ENCODE measurements around the gene CCL18. TPM values are rescaled to one million over a fixed set of nuclear protein-coding genes. Genes with fewer than 3 reads are reported as not detected.
"Not testable (repeated sequence)": the region's sequence is repeated elsewhere in the genome, so short reads cannot be mapped to it uniquely, and the experiment has no call there.

CCL18 gene
- total RNA-seq, 1 donor from 2014 or later: 146 TPM

DNA sequence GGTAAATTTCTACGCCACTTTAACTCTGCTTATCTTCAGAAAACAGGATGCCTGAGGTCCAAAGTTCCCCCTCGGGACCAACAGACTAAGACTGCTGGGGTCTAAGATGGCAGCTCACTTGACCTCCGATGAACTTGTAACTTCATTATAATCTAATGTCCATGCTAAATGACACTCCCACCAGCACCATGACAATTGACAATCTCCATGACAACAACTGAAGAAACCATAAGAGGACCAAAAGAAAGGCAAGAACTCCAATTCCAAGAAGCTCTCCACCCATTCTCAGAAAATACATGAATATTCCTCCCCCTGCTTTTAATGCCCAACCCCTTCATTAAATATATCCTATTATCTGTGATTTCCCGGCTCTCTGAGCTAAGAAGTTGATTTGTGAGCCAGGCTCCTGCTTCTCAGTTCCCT lies 47.0 kb downstream of the CCL18 start:
- H3K4me3 ChIP-seq: no peak overlapping the region
- H3K4me1 ChIP-seq: peaks cover 10% of the 10 kb centered on the region
- DNase-seq (no peak), ATAC-seq (no peak)
- H3K9me3 ChIP-seq: no peaks in the 10 kb centered on the region
- intact Hi-C loops (cut with DNase I): no loop called here
- TF ChIP-seq, protein P1, sequence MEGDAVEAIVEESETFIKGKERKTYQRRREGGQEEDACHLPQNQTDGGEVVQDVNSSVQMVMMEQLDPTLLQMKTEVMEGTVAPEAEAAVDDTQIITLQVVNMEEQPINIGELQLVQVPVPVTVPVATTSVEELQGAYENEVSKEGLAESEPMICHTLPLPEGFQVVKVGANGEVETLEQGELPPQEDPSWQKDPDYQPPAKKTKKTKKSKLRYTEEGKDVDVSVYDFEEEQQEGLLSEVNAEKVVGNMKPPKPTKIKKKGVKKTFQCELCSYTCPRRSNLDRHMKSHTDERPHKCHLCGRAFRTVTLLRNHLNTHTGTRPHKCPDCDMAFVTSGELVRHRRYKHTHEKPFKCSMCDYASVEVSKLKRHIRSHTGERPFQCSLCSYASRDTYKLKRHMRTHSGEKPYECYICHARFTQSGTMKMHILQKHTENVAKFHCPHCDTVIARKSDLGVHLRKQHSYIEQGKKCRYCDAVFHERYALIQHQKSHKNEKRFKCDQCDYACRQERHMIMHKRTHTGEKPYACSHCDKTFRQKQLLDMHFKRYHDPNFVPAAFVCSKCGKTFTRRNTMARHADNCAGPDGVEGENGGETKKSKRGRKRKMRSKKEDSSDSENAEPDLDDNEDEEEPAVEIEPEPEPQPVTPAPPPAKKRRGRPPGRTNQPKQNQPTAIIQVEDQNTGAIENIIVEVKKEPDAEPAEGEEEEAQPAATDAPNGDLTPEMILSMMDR (IDR thresholded peaks at IDR 0.05): no peak
- H3K27me3 ChIP-seq (ENCODE audit: low read depth): no peaks in the 10 kb centered on the region
- H3K36me3 ChIP-seq: no peaks in the 10 kb centered on the region
- no peak overlapping the region for H3K27ac ChIP-seq

DNA sequence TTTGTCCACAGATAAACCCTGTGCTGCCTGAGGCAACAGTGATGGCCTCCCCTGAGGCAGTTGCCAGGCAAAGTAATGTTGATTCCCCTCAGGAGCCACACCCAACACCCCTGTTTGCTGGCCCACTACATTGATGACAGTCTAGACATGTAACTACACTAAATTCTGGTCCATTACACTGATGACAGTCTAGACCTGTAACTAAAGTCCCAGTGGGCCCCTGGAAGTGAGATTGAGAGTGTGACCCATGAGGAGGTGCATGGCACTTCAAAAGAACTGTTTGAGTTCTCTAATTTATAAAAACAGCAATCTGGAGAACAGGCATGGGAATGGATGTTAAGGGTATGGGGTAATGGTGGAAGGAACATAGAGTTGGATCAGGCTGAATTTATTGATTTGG lies 48.5 kb downstream of the CCL18 start:
- H3K27ac ChIP-seq: no peak overlapping the region
- TF ChIP-seq, protein P1 (IDR thresholded peaks at IDR 0.05): no peak
- peaks cover 5% of the 10 kb centered on the region for H3K4me1 ChIP-seq
- H3K27me3 ChIP-seq (ENCODE audit: low read depth): no peaks in the 10 kb centered on the region
- intact Hi-C loops (cut with DNase I): no loop called here
- H3K36me3 ChIP-seq: no peaks in the 10 kb centered on the region
- no peak overlapping the region for H3K4me3 ChIP-seq
- no peak for ATAC-seq
- H3K9me3 ChIP-seq: no peaks in the 10 kb centered on the region
- no peak for DNase-seq

DNA sequence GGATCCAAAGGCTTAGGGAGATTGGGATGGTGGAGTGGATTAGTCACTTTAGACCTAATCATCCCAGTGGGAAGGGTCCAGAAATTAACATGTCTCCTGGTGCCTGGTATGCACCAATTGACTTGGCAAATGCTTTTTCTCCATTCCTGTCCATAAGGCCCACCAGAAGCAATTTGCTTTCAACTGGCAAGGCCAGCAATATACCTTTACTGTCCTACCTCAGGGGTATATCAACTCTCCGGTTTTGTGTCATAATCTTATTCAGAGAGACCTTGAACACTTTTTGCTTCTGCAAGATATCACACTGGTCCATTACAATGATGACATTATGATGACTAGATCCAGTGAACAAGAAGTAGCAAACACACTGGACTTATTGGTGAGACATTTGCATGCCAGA lies 49.1 kb downstream of the CCL18 start:
- DNase-seq; H3K27ac ChIP-seq; H3K9me3 ChIP-seq; H3K36me3 ChIP-seq; H3K4me1 ChIP-seq; intact Hi-C loops (cut with DNase I); H3K4me3 ChIP-seq; ATAC-seq; H3K27me3 ChIP-seq (ENCODE audit: low read depth): not testable (repeated sequence)

DNA sequence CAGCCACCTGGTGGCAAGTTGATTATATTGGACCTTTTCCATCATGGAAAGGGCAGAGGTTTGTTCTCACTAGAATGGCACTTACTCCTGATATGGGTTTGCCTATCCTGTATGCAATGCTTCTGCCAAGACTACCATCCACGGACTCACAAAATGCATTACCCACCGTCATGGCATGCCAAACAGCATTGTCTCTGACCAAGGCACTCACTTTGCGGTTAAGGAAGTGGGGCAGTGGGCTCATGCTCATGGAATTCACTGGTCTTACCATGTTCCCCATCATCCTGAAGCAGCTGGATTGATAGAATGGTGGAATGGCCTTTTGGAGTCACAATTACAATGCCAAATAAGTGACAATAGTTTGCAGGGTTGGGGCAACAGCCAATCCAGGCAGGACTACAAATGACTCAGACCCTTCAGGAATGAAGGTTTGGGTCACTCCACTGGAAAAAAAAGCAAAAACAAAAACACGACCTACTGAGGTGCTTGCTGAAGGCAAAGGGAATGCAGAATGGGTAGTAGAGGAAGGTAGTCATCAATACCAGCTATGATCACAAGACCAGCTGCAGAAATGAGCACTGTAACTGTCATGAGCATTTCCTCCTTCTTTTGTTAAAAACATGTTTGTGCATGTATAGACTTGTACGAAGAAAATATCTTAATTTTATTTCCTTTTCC lies 51.0 kb downstream of the CCL18 start:
- intact Hi-C loops (cut with DNase I); ATAC-seq; H3K4me1 ChIP-seq; H3K27me3 ChIP-seq (ENCODE audit: low read depth); H3K27ac ChIP-seq; DNase-seq; H3K36me3 ChIP-seq; H3K4me3 ChIP-seq; H3K9me3 ChIP-seq: not testable (repeated sequence)

DNA sequence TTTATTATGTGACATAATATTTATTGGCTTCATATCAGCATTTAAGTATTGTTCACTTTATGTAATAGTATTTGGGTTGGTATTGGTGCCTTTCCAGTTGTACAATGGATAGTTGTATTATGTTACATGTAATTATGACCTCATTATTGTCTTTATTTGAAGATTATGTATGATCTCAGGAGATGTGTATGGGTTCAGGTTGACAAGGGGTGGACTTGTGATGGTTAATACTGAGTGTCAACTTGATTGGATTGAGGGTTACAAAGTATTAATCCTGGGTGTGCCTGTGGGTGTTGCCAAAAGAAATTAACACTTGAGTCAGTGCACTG lies 51.5 kb downstream of the CCL18 start:
- H3K36me3 ChIP-seq; ATAC-seq; intact Hi-C loops (cut with DNase I); H3K9me3 ChIP-seq; DNase-seq; H3K4me1 ChIP-seq; H3K27me3 ChIP-seq (ENCODE audit: low read depth); H3K4me3 ChIP-seq; H3K27ac ChIP-seq: not testable (repeated sequence)

DNA sequence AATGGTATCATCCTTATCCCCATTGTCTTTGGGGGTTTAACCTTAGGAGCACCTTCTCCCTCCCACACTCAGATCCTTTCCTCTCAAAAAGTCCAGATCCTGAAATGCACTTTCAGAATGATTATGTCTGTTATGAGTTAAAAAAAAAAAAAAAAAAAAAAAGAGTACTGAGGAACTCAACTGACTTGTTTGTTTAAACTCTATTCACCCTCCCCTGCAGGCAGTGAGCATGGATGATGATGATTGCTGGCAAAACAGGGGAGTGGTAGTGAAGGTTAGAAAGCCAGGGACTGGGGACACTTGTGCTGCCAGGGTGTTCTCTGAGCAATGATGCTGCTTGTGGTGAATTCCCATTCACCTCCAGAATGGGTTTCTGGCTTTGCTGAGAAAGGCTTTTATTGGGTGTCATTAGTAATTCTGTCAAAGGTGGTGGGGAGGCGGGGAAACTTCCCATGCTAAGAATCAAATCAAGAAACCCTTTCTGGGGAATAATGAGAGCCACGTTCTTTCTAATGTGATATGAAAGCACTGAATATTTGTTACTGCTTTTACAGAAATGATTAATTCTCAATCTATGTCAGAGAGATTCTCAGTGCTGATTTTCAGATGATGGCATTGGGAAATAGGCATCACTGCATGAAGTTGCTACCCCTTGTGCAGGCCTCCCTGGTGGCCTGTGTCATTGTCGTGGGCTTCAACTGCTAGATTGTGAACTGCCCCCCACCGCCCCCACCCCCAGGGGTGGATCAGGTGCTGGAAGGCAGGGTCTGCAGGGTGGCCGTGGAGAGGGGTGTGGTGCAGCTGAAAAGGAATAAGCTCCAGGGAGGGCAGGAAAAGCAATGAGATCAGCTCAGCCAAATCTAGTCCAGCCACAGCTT lies 53.7 kb downstream of the CCL18 start:
- Histone ChIP-seq H3K27ac (no peak overlapping the region), H3K4me1 (no peaks in the 10 kb centered on the region), H3K9me3 (no peaks in the 10 kb centered on the region), H3K27me3 (ENCODE audit: low read depth) (no peaks in the 10 kb centered on the region), H3K4me3 (no peak overlapping the region), H3K36me3 (no peaks in the 10 kb centered on the region)
- TF ChIP-seq, protein P1 (IDR thresholded peaks at IDR 0.05): no peak
- intact Hi-C loops (cut with DNase I): no loop called here
- ATAC-seq: no peak
- DNase-seq: no peak

All from lower lobe of right lung (tissue), 2 donors.